GM19455 (cell line): ENCODE results near the gene NR4A1.

Source experiments
- ATAC-seq: cut with Tn5 transposase; IDR thresholded peaks from one replicate; pipeline ENCODE4 v1.9.1; 2021; ENCODE audit not compliant: unreplicated experiment

NR4A1 gene

GRCh38 chr12:52074971-52075724 is 23.9 kb downstream of the NR4A1 start:
- ATAC-seq: no peak

- no peak for ATAC-seq
These were observed 25.6 kb downstream of the NR4A1 start for GRCh38 chr12:52076811-52077210.

- ATAC-seq: no peak
These were observed 27.0 kb downstream of the NR4A1 start for GRCh38 chr12:52078276-52078675.

- no peak for ATAC-seq
These were observed 28.5 kb downstream of the NR4A1 start, which contains the start of gene SMIM41 for GRCh38 chr12:52079576-52080402. Gene SMIM41 (plus strand): TSS chr12:52079704. CDS start chr12:52079780, 76 bp downstream.

- ATAC-seq: no peak
These were observed 29.4 kb downstream of the NR4A1 start for GRCh38 chr12:52080403-52081251.

GRCh38 chr12:52081263-52081733 is 30.1 kb downstream of the NR4A1 start:
- ATAC-seq: peak; percentile 62

GRCh38 chr12:52082026-52082668 is 30.9 kb downstream of the NR4A1 start:
- ATAC-seq: no peak

- ATAC-seq: no peak
These were observed 31.4 kb downstream of the NR4A1 start for GRCh38 chr12:52082669-52082987.

- ATAC-seq: no peak
These were observed 31.9 kb downstream of the NR4A1 start for GRCh38 chr12:52082988-52083637.

- ATAC-seq: no peak
These were observed 32.4 kb downstream of the NR4A1 start for GRCh38 chr12:52083638-52083996.

- no peak for ATAC-seq
These were observed 33.4 kb downstream of the NR4A1 start for GRCh38 chr12:52084491-52085231.

- ATAC-seq: no peak
These were observed 34.5 kb downstream of the NR4A1 start for GRCh38 chr12:52085682-52086180.

GRCh38 chr12:52086366-52086765 is 35.1 kb downstream of the NR4A1 start:
- ATAC-seq: no peak

- ATAC-seq: no peak
These were observed 35.9 kb downstream of the NR4A1 start for GRCh38 chr12:52086944-52087835.

- ATAC-seq: no peak
These were observed 36.9 kb downstream of the NR4A1 start for GRCh38 chr12:52087961-52088820.

- ATAC-seq: no peak
These were observed 38.2 kb downstream of the NR4A1 start for GRCh38 chr12:52089491-52089890.

- no peak for ATAC-seq
These were observed 39.0 kb downstream of the NR4A1 start for GRCh38 chr12:52090291-52090690.
